Parathyroid adenoma (tissue), 2 donors: Measurements from ENCODE around the gene MINDY4.

Experiments
- H2AFZ ChIP-seq: fragments of 300-600 bp; sonication (generic); one replicate; pipeline ENCODE4 v1.7.0; 2017; ENCODE audit warnings: antibody characterized with exemption, mild to moderate bottlenecking
- H3K27ac ChIP-seq: fragments of 300-600 bp; sonication (generic); one replicate; pipeline ENCODE4 v1.7.0; 2017
- H3K27me3 ChIP-seq: fragments of 300-600 bp; sonication (generic); one replicate; pipeline ENCODE4 v1.7.0; 2017; ENCODE audit warnings: low read length; ENCODE audit not compliant: control insufficient read depth, insufficient read depth
- H3K36me3 ChIP-seq: fragments of 300-600 bp; sonication (generic); one replicate; pipeline ENCODE4 v1.7.0; 2017; ENCODE audit warnings: low read length; ENCODE audit not compliant: control insufficient read depth, insufficient read depth
- H3K4me1 ChIP-seq: fragments of 300-600 bp; sonication (generic); one replicate; pipeline ENCODE4 v1.7.0; 2017; ENCODE audit warnings: control low read depth
- H3K4me2 ChIP-seq: fragments of 300-600 bp; sonication (generic); one replicate; pipeline ENCODE4 v1.7.0; 2017; ENCODE audit warnings: low read length
- H3K4me3 ChIP-seq: fragments of 300-600 bp; sonication (generic); one replicate; pipeline ENCODE4 v1.7.0; 2017; ENCODE audit warnings: low read depth, low read length
- H3K79me2 ChIP-seq: fragments of 300-600 bp; sonication (generic); one replicate; pipeline ENCODE4 v1.7.0; 2017; ENCODE audit warnings: control low read depth
- H3K9ac ChIP-seq: fragments of 300-600 bp; sonication (generic); one replicate; pipeline ENCODE4 v1.7.0; 2017; ENCODE audit warnings: mild to moderate bottlenecking
- H3K9me3 ChIP-seq: fragments of 300-600 bp; sonication (generic); one replicate; pipeline ENCODE4 v1.7.0; 2017; ENCODE audit warnings: low read length; ENCODE audit not compliant: control insufficient read depth
- TF ChIP-seq, protein P1 (sequence below): fragments of 300-600 bp; sonication (generic); IDR thresholded peaks from one replicate; pipeline ENCODE4 v1.7.0; 2017; ENCODE audit warnings: antibody characterized with exemption, mild to moderate bottlenecking
- donor health status: primary hyperparathyroidism.

The MINDY4 gene

DNA sequence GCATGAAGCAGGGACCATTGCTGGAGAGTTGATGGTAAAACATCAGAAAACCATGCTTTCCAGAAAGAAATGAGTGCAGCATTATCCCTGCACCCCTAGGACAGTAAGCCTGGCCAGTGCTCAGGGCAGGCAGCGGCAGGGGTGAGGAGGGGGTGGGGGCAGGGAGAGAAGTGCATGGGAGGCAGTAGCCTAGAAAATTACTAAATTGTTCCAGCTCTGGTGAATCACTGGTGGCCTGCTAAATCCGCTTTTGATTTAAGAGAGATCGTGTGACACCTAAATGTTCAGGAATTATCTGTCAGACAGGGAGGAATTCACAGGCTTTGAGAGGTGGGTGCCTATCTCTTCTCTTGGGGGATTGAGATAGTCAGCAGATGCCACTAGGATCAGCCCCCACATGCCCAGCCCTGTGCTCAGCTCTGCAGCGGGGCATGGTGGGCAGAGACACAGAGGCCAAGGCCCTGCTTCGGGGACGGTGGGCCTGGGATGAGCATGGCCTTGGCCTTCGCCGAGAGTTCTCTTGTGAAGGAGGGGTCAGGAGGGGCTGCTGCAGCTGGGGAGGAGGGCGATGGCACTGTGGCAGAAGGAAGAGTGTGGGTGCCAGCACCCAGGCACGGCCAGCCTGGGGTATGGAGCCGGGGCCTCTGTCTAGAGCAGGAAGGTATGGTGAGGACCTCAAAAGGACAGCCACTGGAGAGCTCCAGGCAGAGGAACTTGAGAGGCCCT, 135.5 kb downstream of the MINDY4 start:
- TF ChIP-seq, protein P1, sequence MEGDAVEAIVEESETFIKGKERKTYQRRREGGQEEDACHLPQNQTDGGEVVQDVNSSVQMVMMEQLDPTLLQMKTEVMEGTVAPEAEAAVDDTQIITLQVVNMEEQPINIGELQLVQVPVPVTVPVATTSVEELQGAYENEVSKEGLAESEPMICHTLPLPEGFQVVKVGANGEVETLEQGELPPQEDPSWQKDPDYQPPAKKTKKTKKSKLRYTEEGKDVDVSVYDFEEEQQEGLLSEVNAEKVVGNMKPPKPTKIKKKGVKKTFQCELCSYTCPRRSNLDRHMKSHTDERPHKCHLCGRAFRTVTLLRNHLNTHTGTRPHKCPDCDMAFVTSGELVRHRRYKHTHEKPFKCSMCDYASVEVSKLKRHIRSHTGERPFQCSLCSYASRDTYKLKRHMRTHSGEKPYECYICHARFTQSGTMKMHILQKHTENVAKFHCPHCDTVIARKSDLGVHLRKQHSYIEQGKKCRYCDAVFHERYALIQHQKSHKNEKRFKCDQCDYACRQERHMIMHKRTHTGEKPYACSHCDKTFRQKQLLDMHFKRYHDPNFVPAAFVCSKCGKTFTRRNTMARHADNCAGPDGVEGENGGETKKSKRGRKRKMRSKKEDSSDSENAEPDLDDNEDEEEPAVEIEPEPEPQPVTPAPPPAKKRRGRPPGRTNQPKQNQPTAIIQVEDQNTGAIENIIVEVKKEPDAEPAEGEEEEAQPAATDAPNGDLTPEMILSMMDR: no peak
- H3K4me2 ChIP-seq: no peak overlapping the region
- H3K4me1 ChIP-seq: no peaks in the 10 kb centered on the region
- H3K27me3 ChIP-seq: no peaks in the 10 kb centered on the region
- H3K9me3 ChIP-seq: no peaks in the 10 kb centered on the region
- no peak overlapping the region for H3K27ac ChIP-seq
- no peaks in the 10 kb centered on the region for H3K79me2 ChIP-seq
- no peak overlapping the region for H2AFZ ChIP-seq
- H3K36me3 ChIP-seq: no peaks in the 10 kb centered on the region
- H3K4me3 ChIP-seq: no peak overlapping the region
- H3K9ac ChIP-seq: no peak overlapping the region

DNA sequence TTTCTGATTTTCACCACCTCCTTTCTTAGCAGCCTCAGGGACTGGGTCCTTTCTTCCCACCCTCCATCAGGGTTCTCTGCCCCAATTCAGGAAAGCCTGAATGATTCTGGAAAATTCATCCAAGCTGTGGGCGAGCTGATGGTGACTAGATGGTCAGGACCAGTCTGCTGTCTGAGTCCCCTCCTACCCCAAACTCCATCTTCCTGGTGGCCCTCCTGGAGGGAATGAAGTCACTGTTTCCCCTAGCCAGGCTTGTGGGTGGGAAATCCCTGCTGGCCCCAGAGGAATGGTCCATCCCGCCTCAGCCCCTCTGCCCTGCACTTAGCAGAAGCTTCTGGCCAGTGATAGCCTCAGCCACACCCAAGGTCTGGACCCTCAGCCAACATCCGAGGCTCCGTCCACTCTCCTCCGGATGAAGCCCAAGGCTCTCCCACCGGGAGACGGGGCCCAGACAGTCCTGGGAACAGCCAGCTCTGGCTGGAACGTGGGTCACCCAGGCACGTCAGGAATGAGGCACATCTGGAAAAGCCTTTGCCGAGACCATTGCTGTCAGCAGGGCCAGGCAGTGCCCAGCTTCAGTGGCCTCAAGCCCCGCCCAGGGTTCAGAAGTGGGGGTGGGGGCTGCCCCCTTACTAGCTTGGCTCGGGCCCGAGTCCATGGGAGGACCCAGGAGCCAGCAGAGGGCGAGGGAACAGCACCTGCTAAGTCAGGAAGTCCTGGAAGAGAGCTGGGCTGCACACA, 136.5 kb downstream of the MINDY4 start:
- Histone ChIP-seq H3K27me3 (no peaks in the 10 kb centered on the region), H3K9me3 (no peaks in the 10 kb centered on the region), H3K4me2 (no peak overlapping the region), H3K27ac (no peak overlapping the region), H2AFZ (no peak overlapping the region), H3K36me3 (no peaks in the 10 kb centered on the region), H3K79me2 (no peaks in the 10 kb centered on the region), H3K9ac (no peak overlapping the region), H3K4me3 (no peak overlapping the region), H3K4me1 (no peaks in the 10 kb centered on the region)
- TF ChIP-seq, protein P1: no peak

DNA sequence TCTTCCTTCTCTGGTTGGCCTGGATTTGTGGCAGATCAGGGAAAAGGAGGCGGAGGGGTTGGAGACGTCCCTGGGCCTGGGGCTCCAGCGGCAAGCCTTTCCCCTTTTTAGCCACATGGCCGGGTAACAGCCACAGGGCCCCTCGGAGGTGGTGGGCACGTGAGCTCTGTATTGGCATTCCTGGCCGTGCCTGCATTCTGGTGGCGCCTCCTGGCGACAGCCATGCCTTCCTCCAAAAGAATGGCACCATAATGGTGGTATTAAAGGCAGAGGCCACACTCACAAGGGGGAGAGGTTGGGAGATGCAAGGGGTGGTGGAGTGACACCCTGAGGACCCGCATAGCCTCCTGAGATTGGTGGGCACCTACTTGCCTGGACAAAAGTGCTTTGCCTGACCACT, 137.5 kb downstream of the MINDY4 start:
- H3K4me2 ChIP-seq: no peak overlapping the region
- H3K9ac ChIP-seq: no peak overlapping the region
- TF ChIP-seq, protein P1: no peak
- peaks cover 5% of the 10 kb centered on the region for H3K4me1 ChIP-seq
- no peaks in the 10 kb centered on the region for H3K36me3 ChIP-seq
- no peaks in the 10 kb centered on the region for H3K79me2 ChIP-seq
- no peak overlapping the region for H3K4me3 ChIP-seq
- no peak overlapping the region for H3K27ac ChIP-seq
- H3K27me3 ChIP-seq: no peaks in the 10 kb centered on the region
- H3K9me3 ChIP-seq: no peaks in the 10 kb centered on the region
- no peak overlapping the region for H2AFZ ChIP-seq

DNA sequence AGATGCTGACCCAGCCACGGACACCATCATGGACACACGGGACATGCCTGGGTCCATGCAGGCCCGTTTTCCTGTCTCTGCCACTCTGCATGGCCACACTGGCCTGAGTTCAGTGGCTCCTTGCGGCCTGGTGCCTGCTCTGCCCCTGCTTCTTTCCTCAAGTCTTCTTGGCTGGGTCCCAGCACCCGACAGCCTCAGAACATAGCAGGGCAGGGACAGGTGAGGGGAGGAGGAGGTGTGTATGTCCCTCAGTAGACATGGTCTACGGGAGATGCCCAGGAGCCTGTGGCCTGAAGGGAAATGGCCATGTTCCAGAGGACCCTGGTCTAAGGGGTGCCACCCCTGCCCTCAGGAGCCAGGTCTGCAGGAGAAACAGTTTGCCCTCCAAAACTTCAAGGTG, 138.2 kb downstream of the MINDY4 start:
- H2AFZ ChIP-seq: no peak overlapping the region
- peaks cover 5% of the 10 kb centered on the region for H3K4me1 ChIP-seq
- TF ChIP-seq, protein P1: no peak
- no peaks in the 10 kb centered on the region for H3K79me2 ChIP-seq
- H3K4me2 ChIP-seq: no peak overlapping the region
- H3K27me3 ChIP-seq: no peaks in the 10 kb centered on the region
- no peak overlapping the region for H3K9ac ChIP-seq
- H3K36me3 ChIP-seq: no peaks in the 10 kb centered on the region
- no peaks in the 10 kb centered on the region for H3K9me3 ChIP-seq
- H3K4me3 ChIP-seq: no peak overlapping the region
- no peak overlapping the region for H3K27ac ChIP-seq
